GM23338 (cell line): ENCODE measurements around the gene SULT1A2. TPM values are rescaled to one million over a fixed set of nuclear protein-coding genes. Genes with fewer than 3 reads are reported as not detected.

Experiments used
- ATAC-seq: fragments of 200-7000 bp; cut with Tn5 transposase; 3 replicates; pipeline ENCODE4 v1.9.1; 2020
- DNase-seq: peaks from one replicate; pipeline ENCODE4 v3.0.0-alpha.2; 2015; ENCODE audit warnings: low spot score
- H2AFZ ChIP-seq: fragments of 200-600 bp; sonication (generic); 2 replicates; pipeline ENCODE4 v1.8.0; 2016; ENCODE audit warnings: antibody characterized with exemption, mild to moderate bottlenecking, moderate library complexity
- H3F3A ChIP-seq: fragments of 200-600 bp; sonication (generic); replicated peaks from 2 replicates; pipeline ENCODE4 v1.8.0; 2017; ENCODE audit warnings: antibody characterized with exemption, mixed run types, low read depth
- H3K27ac ChIP-seq: fragments of 200-600 bp; sonication (generic); 2 replicates; pipeline ENCODE4 v1.6.1; 2016; ENCODE audit warnings: low read depth
- H3K27me3 ChIP-seq: fragments of 200-600 bp; sonication (generic); 2 replicates; pipeline ENCODE4 v1.8.0; 2016; ENCODE audit warnings: mild to moderate bottlenecking, mixed run types, moderate library complexity; ENCODE audit not compliant: insufficient read depth
- H3K36me3 ChIP-seq: fragments of 200-600 bp; sonication (generic); 2 replicates; pipeline ENCODE4 v1.8.0; 2016; ENCODE audit warnings: mild to moderate bottlenecking; ENCODE audit not compliant: insufficient read depth
- H3K4me1 ChIP-seq: fragments of 200-600 bp; sonication (generic); 2 replicates; pipeline ENCODE4 v1.8.0; 2016; ENCODE audit warnings: mild to moderate bottlenecking, moderate library complexity; ENCODE audit not compliant: insufficient read depth
- H3K4me2 ChIP-seq: fragments of 200-600 bp; sonication (generic); 2 replicates; pipeline ENCODE4 v1.7.1; 2017; ENCODE audit warnings: mixed run types
- H3K4me3 ChIP-seq: fragments of 200-600 bp; sonication (generic); 2 replicates; pipeline ENCODE4 v1.6.1; 2016; ENCODE audit warnings: mixed run types
- H3K79me2 ChIP-seq: fragments of 200-600 bp; sonication (generic); replicated peaks from 2 replicates; pipeline ENCODE4 v1.8.0; 2017; ENCODE audit warnings: mild to moderate bottlenecking; ENCODE audit not compliant: insufficient read depth
- H3K9me2 ChIP-seq: fragments of 200-600 bp; sonication (generic); 2 replicates; pipeline ENCODE4 v1.8.0; 2017; ENCODE audit not compliant: insufficient read depth
- H4K20me1 ChIP-seq: fragments of 200-600 bp; sonication (generic); replicated peaks from 2 replicates; pipeline ENCODE4 v1.8.0; 2017; ENCODE audit warnings: mild to moderate bottlenecking; ENCODE audit not compliant: insufficient read depth
- H3K27ac Mint-ChIP-seq: 2 replicates; pipeline ENCODE4 v1.8.0; 2020; ENCODE audit warnings: inconsistent platforms, mild to moderate bottlenecking, moderate library complexity, mixed read lengths
- H3K27me3 Mint-ChIP-seq: 3 replicates; pipeline ENCODE4 v1.8.0; 2022; ENCODE audit warnings: low read depth, mild to moderate bottlenecking, moderate library complexity, mixed read lengths, inconsistent platforms; ENCODE audit not compliant: insufficient read depth, poor library complexity
- H3K36me3 Mint-ChIP-seq: 3 replicates; pipeline ENCODE4 v1.8.0; 2021; ENCODE audit warnings: low read depth, mild to moderate bottlenecking, inconsistent platforms, moderate library complexity, mixed read lengths
- H3K4me1 Mint-ChIP-seq: 3 replicates; pipeline ENCODE4 v1.8.0; 2020; ENCODE audit warnings: mild to moderate bottlenecking, inconsistent platforms, mixed read lengths
- H3K4me3 Mint-ChIP-seq: 3 replicates; pipeline ENCODE4 v1.8.0; 2021; ENCODE audit warnings: moderate library complexity, mild to moderate bottlenecking, inconsistent platforms, mixed read lengths
- H3K9me3 Mint-ChIP-seq: 3 replicates; pipeline ENCODE4 v1.8.0; 2020; ENCODE audit warnings: moderate library complexity, mild to moderate bottlenecking, inconsistent platforms, mixed read lengths
- EZH2 ChIP-seq: fragments of 200-600 bp; sonication (generic); IDR thresholded peaks from one replicate; pipeline ENCODE4 v1.8.0; 2017; ENCODE audit warnings: antibody characterized with exemption, mild to moderate bottlenecking, low read depth; ENCODE audit not compliant: unreplicated experiment
- EZH2phosphoT487 ChIP-seq: fragments of 200-600 bp; sonication (generic); IDR thresholded peaks from one replicate; pipeline ENCODE4 v1.8.1; 2018; ENCODE audit warnings: antibody characterized with exemption; ENCODE audit not compliant: unreplicated experiment
- JUNB ChIP-seq: IDR thresholded peaks from one replicate; pipeline ENCODE4 v1.6.1; 2016; ENCODE audit warnings: antibody characterized with exemption; ENCODE audit not compliant: unreplicated experiment
- NANOG ChIP-seq: IDR thresholded peaks from 2 replicates; pipeline ENCODE4 v1.6.1; 2016; ENCODE audit warnings: antibody characterized with exemption, borderline replicate concordance
- POLR2AphosphoS5 ChIP-seq: IDR thresholded peaks from 2 replicates; pipeline ENCODE4 v1.6.1; 2016; ENCODE audit warnings: antibody characterized with exemption, low read depth
- STAT1 ChIP-seq: IDR thresholded peaks from one replicate; pipeline ENCODE4 v1.6.1; 2016; ENCODE audit warnings: antibody characterized with exemption; ENCODE audit not compliant: unreplicated experiment
- ZNF114 ChIP-seq: fragments of 250-450 bp; sonication (Bioruptor Pico); IDR thresholded peaks from 2 replicates; pipeline ENCODE4 v1.5.0; 2020; ENCODE audit warnings: mild to moderate bottlenecking, moderate library complexity
- ZNF331 ChIP-seq: fragments of 250-450 bp; sonication (Bioruptor Pico); IDR thresholded peaks from 2 replicates; pipeline ENCODE4 v1.5.0; 2020; ENCODE audit warnings: low read depth, mild to moderate bottlenecking, moderate library complexity
- polyA plus RNA-seq: library from polyadenylated mRNA; unstranded; fragments of >200 nt; fragmentation: Nextera tagmentation; extraction: Ambion mirVana; gene quantifications from 2 replicates; pipeline ENCODE4 v1.2.1, GENCODE V29; 2016
- total RNA-seq: library from RNA; depleted of rRNA; stranded (reverse); fragments of >200 nt; shearing (Covaris generic); gene quantifications from 2 replicates; pipeline ENCODE4 v1.2.3, GENCODE V29; 2014
- TF ChIP-seq, protein P1 (sequence below): fragments of 250-450 bp; sonication (Bioruptor Pico); IDR thresholded peaks from 2 replicates; pipeline ENCODE4 v1.5.0; 2020; ENCODE audit warnings: mild to moderate bottlenecking, moderate library complexity

SULT1A2 gene
- total and polyA plus RNA-seq, 2 experiments from 2014 or later: 0.17 to 0.34 TPM

DNA sequence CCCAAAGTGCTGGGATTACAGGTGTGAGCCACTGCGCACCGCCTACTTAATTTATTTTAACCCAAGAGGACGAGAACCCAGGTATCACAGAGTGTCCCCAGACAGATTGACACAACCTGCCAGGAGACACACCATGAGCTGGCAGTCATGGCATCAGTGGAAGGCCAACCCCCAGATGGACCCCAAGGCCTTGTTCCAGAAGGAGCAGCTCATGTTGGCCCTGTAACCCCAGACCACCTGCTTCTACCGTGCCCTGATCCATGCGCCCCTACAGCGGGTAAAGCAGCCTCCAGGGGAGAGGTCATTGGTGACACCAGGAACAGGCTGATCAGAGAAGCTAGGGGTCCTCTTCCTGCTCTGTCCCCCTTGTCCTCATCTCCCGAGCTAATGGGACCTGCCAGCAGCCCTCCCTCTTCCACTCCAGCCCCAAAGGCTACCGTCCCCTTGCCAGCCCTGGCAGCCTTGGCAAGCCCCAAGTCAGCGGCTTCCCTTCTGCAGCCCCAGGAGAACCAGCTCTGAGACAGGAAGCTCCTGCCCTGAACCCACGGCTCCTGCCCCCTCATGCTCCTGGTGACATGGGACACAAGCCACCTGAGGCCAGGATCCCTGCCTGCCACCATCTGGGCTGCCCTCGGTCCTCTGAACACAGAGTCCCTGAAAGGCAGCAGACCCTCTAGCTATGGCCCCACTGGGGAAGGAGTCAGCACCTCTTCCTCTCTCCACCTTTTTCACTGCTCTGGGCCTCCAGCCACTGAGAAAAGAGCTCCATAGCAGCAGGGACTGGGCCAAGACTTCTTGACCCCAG lies 6.7 kb upstream of the SULT1A2 start (continued):
- TF ChIP-seq, protein P1, sequence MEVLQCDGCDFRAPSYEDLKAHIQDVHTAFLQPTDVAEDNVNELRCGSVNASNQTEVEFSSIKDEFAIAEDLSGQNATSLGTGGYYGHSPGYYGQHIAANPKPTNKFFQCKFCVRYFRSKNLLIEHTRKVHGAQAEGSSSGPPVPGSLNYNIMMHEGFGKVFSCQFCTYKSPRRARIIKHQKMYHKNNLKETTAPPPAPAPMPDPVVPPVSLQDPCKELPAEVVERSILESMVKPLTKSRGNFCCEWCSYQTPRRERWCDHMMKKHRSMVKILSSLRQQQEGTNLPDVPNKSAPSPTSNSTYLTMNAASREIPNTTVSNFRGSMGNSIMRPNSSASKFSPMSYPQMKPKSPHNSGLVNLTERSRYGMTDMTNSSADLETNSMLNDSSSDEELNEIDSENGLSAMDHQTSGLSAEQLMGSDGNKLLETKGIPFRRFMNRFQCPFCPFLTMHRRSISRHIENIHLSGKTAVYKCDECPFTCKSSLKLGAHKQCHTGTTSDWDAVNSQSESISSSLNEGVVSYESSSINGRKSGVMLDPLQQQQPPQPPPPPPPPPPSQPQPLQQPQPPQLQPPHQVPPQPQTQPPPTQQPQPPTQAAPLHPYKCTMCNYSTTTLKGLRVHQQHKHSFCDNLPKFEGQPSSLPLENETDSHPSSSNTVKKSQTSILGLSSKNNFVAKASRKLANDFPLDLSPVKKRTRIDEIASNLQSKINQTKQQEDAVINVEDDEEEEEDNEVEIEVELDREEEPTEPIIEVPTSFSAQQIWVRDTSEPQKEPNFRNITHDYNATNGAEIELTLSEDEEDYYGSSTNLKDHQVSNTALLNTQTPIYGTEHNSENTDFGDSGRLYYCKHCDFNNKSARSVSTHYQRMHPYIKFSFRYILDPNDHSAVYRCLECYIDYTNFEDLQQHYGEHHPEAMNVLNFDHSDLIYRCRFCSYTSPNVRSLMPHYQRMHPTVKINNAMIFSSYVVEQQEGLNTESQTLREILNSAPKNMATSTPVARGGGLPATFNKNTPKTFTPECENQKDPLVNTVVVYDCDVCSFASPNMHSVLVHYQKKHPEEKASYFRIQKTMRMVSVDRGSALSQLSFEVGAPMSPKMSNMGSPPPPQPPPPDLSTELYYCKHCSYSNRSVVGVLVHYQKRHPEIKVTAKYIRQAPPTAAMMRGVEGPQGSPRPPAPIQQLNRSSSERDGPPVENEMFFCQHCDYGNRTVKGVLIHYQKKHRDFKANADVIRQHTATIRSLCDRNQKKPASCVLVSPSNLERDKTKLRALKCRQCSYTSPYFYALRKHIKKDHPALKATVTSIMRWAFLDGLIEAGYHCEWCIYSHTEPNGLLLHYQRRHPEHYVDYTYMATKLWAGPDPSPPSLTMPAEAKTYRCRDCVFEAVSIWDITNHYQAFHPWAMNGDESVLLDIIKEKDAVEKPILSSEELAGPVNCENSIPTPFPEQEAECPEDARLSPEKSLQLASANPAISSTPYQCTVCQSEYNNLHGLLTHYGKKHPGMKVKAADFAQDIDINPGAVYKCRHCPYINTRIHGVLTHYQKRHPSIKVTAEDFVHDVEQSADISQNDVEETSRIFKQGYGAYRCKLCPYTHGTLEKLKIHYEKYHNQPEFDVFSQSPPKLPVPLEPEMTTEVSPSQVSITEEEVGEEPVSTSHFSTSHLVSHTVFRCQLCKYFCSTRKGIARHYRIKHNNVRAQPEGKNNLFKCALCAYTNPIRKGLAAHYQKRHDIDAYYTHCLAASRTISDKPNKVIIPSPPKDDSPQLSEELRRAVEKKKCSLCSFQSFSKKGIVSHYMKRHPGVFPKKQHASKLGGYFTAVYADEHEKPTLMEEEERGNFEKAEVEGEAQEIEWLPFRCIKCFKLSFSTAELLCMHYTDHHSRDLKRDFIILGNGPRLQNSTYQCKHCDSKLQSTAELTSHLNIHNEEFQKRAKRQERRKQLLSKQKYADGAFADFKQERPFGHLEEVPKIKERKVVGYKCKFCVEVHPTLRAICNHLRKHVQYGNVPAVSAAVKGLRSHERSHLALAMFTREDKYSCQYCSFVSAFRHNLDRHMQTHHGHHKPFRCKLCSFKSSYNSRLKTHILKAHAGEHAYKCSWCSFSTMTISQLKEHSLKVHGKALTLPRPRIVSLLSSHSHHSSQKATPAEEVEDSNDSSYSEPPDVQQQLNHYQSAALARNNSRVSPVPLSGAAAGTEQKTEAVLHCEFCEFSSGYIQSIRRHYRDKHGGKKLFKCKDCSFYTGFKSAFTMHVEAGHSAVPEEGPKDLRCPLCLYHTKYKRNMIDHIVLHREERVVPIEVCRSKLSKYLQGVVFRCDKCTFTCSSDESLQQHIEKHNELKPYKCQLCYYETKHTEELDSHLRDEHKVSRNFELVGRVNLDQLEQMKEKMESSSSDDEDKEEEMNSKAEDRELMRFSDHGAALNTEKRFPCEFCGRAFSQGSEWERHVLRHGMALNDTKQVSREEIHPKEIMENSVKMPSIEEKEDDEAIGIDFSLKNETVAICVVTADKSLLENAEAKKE (CRISPR knock-in tag): no peak

DNA sequence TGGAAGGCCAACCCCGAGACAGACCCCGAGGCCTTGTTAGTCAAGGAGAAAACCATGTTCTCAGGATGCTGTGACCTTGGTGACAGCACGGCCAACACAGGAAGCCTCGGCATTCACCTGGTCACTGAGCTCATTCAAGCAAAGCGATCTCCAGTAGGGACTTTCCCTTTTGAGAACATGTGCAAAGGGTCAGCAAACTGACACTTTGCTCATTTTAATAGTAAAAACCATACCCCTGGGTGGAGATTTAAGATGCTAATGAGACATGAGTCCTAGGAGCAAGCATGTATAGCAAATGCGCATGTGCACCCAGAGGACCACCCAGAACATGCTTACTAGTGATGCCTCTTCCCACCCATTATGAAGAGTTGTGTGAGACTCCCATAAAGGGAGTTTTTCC lies 5.7 kb upstream of the SULT1A2 start:
- Histone ChIP-seq H3F3A (no peaks in the 10 kb centered on the region), H3K27ac (no peak overlapping the region), H3K4me1 (no peaks in the 10 kb centered on the region), H2AFZ (no peak overlapping the region), H3K4me2 (no peak overlapping the region), H3K4me3 (no peak overlapping the region), H3K36me3 (no peaks in the 10 kb centered on the region), H3K79me2 (no peaks in the 10 kb centered on the region), H4K20me1 (no peaks in the 10 kb centered on the region), H3K27me3 (no peaks in the 10 kb centered on the region), H3K9me2 (no peaks in the 10 kb centered on the region)
- no peaks in the 10 kb centered on the region for H3K36me3 Mint-ChIP-seq
- no peaks in the 10 kb centered on the region for H3K9me3 Mint-ChIP-seq
- no peak overlapping the region for H3K27ac Mint-ChIP-seq
- H3K27me3 Mint-ChIP-seq: peaks cover 3% of the 10 kb centered on the region
- ATAC-seq: no peak
- H3K4me1 Mint-ChIP-seq: peaks cover 6% of the 10 kb centered on the region; the same call in 2 of the 3 replicates
- DNase-seq: no peak
- H3K4me3 Mint-ChIP-seq: no peak overlapping the region
- no peak for TF ChIP-seq EZH2phosphoT487
- no peak for TF ChIP-seq NANOG
- no peak for TF ChIP-seq STAT1
- TF ChIP-seq, protein P1 (CRISPR knock-in tag): no peak
- TF ChIP-seq ZNF331: no peak
- TF ChIP-seq ZNF114 (CRISPR knock-in tag): no peak
- no peak for TF ChIP-seq JUNB
- no peak for TF ChIP-seq EZH2
- TF ChIP-seq POLR2AphosphoS5: no peak
